ENCODE results near the gene CAMK1G. TPM values are rescaled to one million over a fixed set of nuclear protein-coding genes. Genes with fewer than 3 reads are reported as not detected.

The CAMK1G gene
- total and polyA plus RNA-seq, 4 donors: 2.1 to 10.8 (median 8.8) TPM

DNA sequence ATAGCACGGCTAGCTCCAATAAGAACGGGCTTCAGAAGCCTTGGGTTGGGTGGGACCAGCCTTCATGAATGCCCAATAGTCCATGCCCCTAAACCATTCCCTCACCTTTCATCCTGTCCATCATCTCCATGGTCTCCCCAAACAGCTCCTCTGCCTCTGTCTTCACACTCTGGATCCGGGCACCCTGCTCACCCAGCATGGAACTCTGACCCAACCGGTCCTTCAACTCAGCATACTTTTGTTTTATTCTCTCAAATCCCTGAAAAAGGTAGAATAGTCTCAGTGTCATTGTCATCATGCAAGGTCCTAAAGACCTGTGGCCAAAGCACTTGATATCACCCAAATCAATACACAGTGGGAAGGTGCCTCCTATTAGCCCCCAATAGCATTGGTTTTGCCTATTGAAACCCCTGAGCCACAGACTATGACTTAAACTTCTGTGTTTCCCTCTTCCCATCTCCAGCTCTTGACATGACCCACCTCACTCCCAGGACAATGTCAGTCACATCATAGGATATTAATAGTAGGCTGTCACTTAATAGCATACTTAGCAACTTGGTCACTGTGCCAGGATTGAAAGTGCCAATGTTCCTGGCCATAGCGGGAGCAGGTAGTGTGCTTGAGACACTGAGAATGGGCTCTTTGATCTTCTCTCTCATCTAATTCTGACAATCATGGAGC, 33.0 kb downstream of the CAMK1G start:
- H3K4me1 ChIP-seq (ENCODE audit: control insufficient read depth, insufficient read depth, low read length): peaks cover 18% of the 10 kb centered on the region
- H3K27me3 ChIP-seq (ENCODE audit: control insufficient read depth, insufficient read depth, low read length): no peaks in the 10 kb centered on the region
- H3K27ac ChIP-seq (ENCODE audit: low read depth, low read length): no peak overlapping the region
- DNase-seq (ENCODE audit: low read depth in 4 of 6, low spot score in 6 of 6): no peak
- 95% methylated on average over 3 of the region's 5 CpGs for WGBS (ENCODE audit: insufficient coverage)
- no peak overlapping the region for H3K4me3 ChIP-seq (ENCODE audit: low read depth, low read length)
- H3K9me3 ChIP-seq (ENCODE audit: control insufficient read depth, insufficient read depth, low read length): no peaks in the 10 kb centered on the region
- H3K36me3 ChIP-seq (ENCODE audit: control insufficient read depth, insufficient read depth, low read length): peaks cover 22% of the 10 kb centered on the region

- H3K27me3 ChIP-seq (ENCODE audit: control insufficient read depth, insufficient read depth, low read length): no peaks in the 10 kb centered on the region
- H3K36me3 ChIP-seq (ENCODE audit: control insufficient read depth, insufficient read depth, low read length): peaks cover 17% of the 10 kb centered on the region
- WGBS (ENCODE audit: insufficient coverage): 96% methylated on average over 5 of the region's 10 CpGs
- no peak for DNase-seq (ENCODE audit: low read depth in 4 of 6, low spot score in 6 of 6)
- no peak overlapping the region for H3K4me3 ChIP-seq (ENCODE audit: low read depth, low read length)
- no peaks in the 10 kb centered on the region for H3K9me3 ChIP-seq (ENCODE audit: control insufficient read depth, insufficient read depth, low read length)
- no peak overlapping the region for H3K27ac ChIP-seq (ENCODE audit: low read depth, low read length)
- H3K4me1 ChIP-seq (ENCODE audit: control insufficient read depth, insufficient read depth, low read length): peaks cover 18% of the 10 kb centered on the region
Observed at GRCh38 chr1:209617047-209617673, 33.6 kb downstream of the CAMK1G start.

DNA sequence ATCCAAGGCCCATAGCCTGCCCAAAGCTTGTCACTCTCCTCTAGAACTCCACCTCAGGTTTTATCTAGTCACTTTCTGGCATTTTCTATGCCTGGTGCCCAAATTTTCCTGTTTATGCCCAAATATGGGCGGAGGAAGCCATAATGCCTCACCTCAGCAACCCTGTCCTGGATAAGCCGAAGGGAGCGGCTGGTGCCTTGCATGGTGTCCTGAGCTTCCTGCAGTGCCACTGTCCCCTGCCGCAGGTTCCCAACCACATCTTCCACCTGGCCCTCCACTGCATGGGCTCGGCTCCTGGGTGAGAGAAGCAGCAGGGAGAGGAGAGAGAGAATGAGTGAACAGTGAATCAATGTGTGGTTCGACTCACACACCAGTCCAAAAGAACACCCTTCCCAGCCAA, 34.2 kb downstream of the CAMK1G start:
- no peak for DNase-seq (ENCODE audit: low read depth in 4 of 6, low spot score in 6 of 6)
- no peak overlapping the region for H3K4me3 ChIP-seq (ENCODE audit: low read depth, low read length)
- no peak overlapping the region for H3K27ac ChIP-seq (ENCODE audit: low read depth, low read length)
- H3K36me3 ChIP-seq (ENCODE audit: control insufficient read depth, insufficient read depth, low read length): peaks cover 16% of the 10 kb centered on the region
- H3K4me1 ChIP-seq (ENCODE audit: control insufficient read depth, insufficient read depth, low read length): peaks cover 24% of the 10 kb centered on the region
- H3K27me3 ChIP-seq (ENCODE audit: control insufficient read depth, insufficient read depth, low read length): no peaks in the 10 kb centered on the region
- WGBS (ENCODE audit: insufficient coverage): 100% methylated on average over 1 of the region's 6 CpGs
- H3K9me3 ChIP-seq (ENCODE audit: control insufficient read depth, insufficient read depth, low read length): no peaks in the 10 kb centered on the region

- WGBS (ENCODE audit: insufficient coverage): 83% methylated on average over 11 of the region's 11 CpGs
- DNase-seq (ENCODE audit: low read depth in 4 of 6, low spot score in 6 of 6): no peak
- H3K4me1 ChIP-seq (ENCODE audit: control insufficient read depth, insufficient read depth, low read length): peaks cover 29% of the 10 kb centered on the region
- H3K27ac ChIP-seq (ENCODE audit: low read depth, low read length): no peak overlapping the region
- H3K4me3 ChIP-seq (ENCODE audit: low read depth, low read length): no peak overlapping the region
- no peaks in the 10 kb centered on the region for H3K9me3 ChIP-seq (ENCODE audit: control insufficient read depth, insufficient read depth, low read length)
- H3K27me3 ChIP-seq (ENCODE audit: control insufficient read depth, insufficient read depth, low read length): no peaks in the 10 kb centered on the region
- H3K36me3 ChIP-seq (ENCODE audit: control insufficient read depth, insufficient read depth, low read length): peaks cover 16% of the 10 kb centered on the region
Observed at GRCh38 chr1:209618291-209618690, 34.8 kb downstream of the CAMK1G start.

DNA sequence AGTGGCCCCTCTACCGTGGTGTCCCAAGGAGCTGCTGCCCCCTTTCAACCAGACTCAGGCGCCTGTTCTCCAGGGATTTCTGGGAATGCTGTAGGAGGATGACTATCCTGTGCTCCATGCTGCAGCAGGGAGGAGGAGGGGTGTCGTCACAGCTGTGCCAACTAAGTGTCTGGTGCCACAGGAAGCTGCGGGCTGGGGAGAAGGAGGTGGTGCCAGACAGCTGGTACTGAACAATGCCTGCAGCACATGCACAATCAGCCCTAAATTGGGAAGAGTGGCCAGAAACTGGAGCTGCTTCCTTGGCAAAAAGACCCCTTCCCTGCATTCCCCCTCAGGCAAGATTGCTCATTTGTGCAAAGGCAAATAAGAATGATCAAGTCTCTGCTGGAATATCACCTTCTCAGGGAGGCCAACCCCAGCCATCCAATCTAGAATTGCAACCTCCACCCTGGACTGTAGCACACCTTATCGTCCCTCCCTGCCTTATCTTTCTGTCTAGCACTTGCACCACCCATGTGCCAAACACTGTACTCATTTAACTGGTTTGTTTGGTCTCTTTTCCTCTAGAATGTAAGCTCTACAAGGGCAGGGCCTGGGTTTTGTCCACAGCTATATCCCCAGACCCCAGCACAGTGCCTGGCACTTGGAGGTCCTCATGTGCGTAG, 35.4 kb downstream of the CAMK1G start:
- 62% methylated on average over 4 of the region's 6 CpGs for WGBS (ENCODE audit: insufficient coverage)
- Histone ChIP-seq H3K36me3 (ENCODE audit: control insufficient read depth, insufficient read depth, low read length) (peaks cover 16% of the 10 kb centered on the region), H3K27me3 (ENCODE audit: control insufficient read depth, insufficient read depth, low read length) (no peaks in the 10 kb centered on the region), H3K9me3 (ENCODE audit: control insufficient read depth, insufficient read depth, low read length) (no peaks in the 10 kb centered on the region), H3K4me3 (ENCODE audit: low read depth, low read length) (no peak overlapping the region), H3K4me1 (ENCODE audit: control insufficient read depth, insufficient read depth, low read length) (peaks cover 35% of the 10 kb centered on the region), H3K27ac (ENCODE audit: low read depth, low read length) (no peak overlapping the region)
- DNase-seq (ENCODE audit: low read depth in 4 of 6, low spot score in 6 of 6): peak in 2 of 6 donors; percentile 78 to 79

GRCh38 chr1:209619696-209620486, 36.4 kb downstream of the CAMK1G start:
- no peak for DNase-seq (ENCODE audit: low read depth in 4 of 6, low spot score in 6 of 6)
- 86% methylated on average over 4 of the region's 7 CpGs for WGBS (ENCODE audit: insufficient coverage)
- Histone ChIP-seq H3K4me1 (ENCODE audit: control insufficient read depth, insufficient read depth, low read length) (peaks cover 40% of the 10 kb centered on the region), H3K9me3 (ENCODE audit: control insufficient read depth, insufficient read depth, low read length) (no peaks in the 10 kb centered on the region), H3K27me3 (ENCODE audit: control insufficient read depth, insufficient read depth, low read length) (no peaks in the 10 kb centered on the region), H3K36me3 (ENCODE audit: control insufficient read depth, insufficient read depth, low read length) (peaks cover 14% of the 10 kb centered on the region), H3K4me3 (ENCODE audit: low read depth, low read length) (no peak overlapping the region), H3K27ac (ENCODE audit: low read depth, low read length) (no peak overlapping the region)

- Histone ChIP-seq H3K27me3 (ENCODE audit: control insufficient read depth, insufficient read depth, low read length) (no peaks in the 10 kb centered on the region), H3K4me3 (ENCODE audit: low read depth, low read length) (no peak overlapping the region), H3K9me3 (ENCODE audit: control insufficient read depth, insufficient read depth, low read length) (no peaks in the 10 kb centered on the region), H3K27ac (ENCODE audit: low read depth, low read length) (no peak overlapping the region), H3K4me1 (ENCODE audit: control insufficient read depth, insufficient read depth, low read length) (peaks cover 41% of the 10 kb centered on the region), H3K36me3 (ENCODE audit: control insufficient read depth, insufficient read depth, low read length) (peaks cover 8% of the 10 kb centered on the region)
- peak in 2 of 6 donors; percentile 44 to 60 for DNase-seq (ENCODE audit: low read depth in 4 of 6, low spot score in 6 of 6)
- WGBS (ENCODE audit: insufficient coverage): 77% methylated on average over 3 of the region's 3 CpGs
Observed at GRCh38 chr1:209620487-209620884, 37.0 kb downstream of the CAMK1G start.

- H3K4me1 ChIP-seq (ENCODE audit: control insufficient read depth, insufficient read depth, low read length): peaks cover 48% of the 10 kb centered on the region
- 78% methylated on average over 3 of the region's 4 CpGs for WGBS (ENCODE audit: insufficient coverage)
Observed at GRCh38 chr1:209621286-209621685, 37.8 kb downstream of the CAMK1G start.

More at GRCh38 chr1:209621286-209621685, 37.8 kb downstream of the CAMK1G start:
- H3K36me3 ChIP-seq (ENCODE audit: control insufficient read depth, insufficient read depth, low read length): peaks cover 11% of the 10 kb centered on the region
- no peak for DNase-seq (ENCODE audit: low read depth in 4 of 6, low spot score in 6 of 6)
- H3K27ac ChIP-seq (ENCODE audit: low read depth, low read length): no peak overlapping the region
- no peaks in the 10 kb centered on the region for H3K27me3 ChIP-seq (ENCODE audit: control insufficient read depth, insufficient read depth, low read length)
- H3K9me3 ChIP-seq (ENCODE audit: control insufficient read depth, insufficient read depth, low read length): no peaks in the 10 kb centered on the region
- H3K4me3 ChIP-seq (ENCODE audit: low read depth, low read length): no peak overlapping the region
